Mucosa of gallbladder (tissue), 1 donor: ENCODE data around the gene FRMD1. TPM values are rescaled to one million over a fixed set of nuclear protein-coding genes. Genes with fewer than 3 reads are reported as not detected.

Experiments
- DNase-seq: peaks from one replicate; pipeline ENCODE4 v3.0.0-alpha.2; 2020; ENCODE audit warnings: low spot score
- total RNA-seq: library from RNA; stranded (reverse); gene quantifications from one replicate; pipeline ENCODE4 v1.2.1, GENCODE V29; 2021
- donor health status: DM: no; HTN: no; CAD: no.

The FRMD1 gene
- total RNA-seq, 1 donor from 2014 or later, result not detected

GRCh38 chr6:168005796-168006195, 73.2 kb downstream of the FRMD1 start:
- no peak for DNase-seq

- DNase-seq, result no peak
Observed at GRCh38 chr6:168004945-168005344, 74.1 kb downstream of the FRMD1 start.

GRCh38 chr6:168004023-168004422, 75.0 kb downstream of the FRMD1 start:
- no peak for DNase-seq

Other genes with a start within 250 kb of the FRMD1 start
- 0.43 TPM for gene KIF25, start 81.5 kb downstream of the FRMD1 start, total RNA-seq
- 3.2 TPM for gene DACT2, start 240.6 kb upstream of the FRMD1 start, total RNA-seq